ENCODE measurements around the gene MAN2B1. TPM values are rescaled to one million over a fixed set of nuclear protein-coding genes. Genes with fewer than 3 reads are reported as not detected.

The MAN2B1 gene
- total RNA-seq, 2 donors from 2014 or later = 33.7 to 35.5 TPM

DNA sequence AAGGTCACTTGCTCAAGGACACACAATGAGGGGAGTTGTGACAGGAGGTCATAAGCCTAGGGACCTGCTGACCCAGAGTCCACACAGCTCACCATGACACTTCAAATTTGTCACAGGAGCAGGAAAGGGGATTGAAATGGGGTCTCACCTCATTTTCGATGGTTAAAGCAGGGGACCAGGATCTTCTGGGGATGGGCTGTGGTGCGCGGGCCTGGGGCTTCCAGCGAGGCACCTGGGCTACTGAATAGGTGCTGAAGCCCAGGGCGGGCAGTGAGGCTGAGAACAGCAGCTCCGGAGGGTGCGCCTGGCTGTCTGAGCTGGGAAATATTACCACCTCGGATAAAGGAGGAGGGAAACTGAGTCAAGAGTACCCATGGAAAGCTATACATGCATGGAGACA, 11.0 kb downstream of the MAN2B1 start:
- Histone ChIP-seq H3K27me3 (no peaks in the 10 kb centered on the region), H3K4me1 (no peaks in the 10 kb centered on the region), H3K4me3 (no peak overlapping the region), H3K27ac (no peak overlapping the region), H3K36me3 (peaks cover 21% of the 10 kb centered on the region), H3K9me3 (no peaks in the 10 kb centered on the region)
- TF ChIP-seq, protein P1, sequence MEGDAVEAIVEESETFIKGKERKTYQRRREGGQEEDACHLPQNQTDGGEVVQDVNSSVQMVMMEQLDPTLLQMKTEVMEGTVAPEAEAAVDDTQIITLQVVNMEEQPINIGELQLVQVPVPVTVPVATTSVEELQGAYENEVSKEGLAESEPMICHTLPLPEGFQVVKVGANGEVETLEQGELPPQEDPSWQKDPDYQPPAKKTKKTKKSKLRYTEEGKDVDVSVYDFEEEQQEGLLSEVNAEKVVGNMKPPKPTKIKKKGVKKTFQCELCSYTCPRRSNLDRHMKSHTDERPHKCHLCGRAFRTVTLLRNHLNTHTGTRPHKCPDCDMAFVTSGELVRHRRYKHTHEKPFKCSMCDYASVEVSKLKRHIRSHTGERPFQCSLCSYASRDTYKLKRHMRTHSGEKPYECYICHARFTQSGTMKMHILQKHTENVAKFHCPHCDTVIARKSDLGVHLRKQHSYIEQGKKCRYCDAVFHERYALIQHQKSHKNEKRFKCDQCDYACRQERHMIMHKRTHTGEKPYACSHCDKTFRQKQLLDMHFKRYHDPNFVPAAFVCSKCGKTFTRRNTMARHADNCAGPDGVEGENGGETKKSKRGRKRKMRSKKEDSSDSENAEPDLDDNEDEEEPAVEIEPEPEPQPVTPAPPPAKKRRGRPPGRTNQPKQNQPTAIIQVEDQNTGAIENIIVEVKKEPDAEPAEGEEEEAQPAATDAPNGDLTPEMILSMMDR (IDR thresholded peaks at IDR 0.05) = no peak
- DNase-seq (ENCODE audit: low spot score) = no peak

DNA sequence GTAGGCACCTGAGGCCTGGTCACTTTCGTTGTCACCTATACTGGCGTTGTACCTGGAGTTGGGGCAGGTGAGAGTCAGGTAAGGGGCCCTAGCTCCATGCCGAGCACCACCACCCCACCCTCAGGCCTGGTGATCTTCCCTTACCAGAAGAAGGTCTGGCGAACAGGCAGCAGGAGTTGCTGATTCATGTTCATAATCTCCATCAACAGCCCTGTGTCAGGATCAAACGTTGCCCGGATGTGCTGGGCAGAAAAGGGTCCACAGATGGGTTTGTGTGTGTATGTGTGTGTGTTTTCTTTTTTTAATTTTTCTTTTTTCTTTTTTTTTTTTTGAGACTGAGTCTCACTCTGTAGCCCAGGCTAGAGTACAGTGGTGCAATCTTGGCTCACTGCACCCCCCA, 14.3 kb downstream of the MAN2B1 start:
- TF ChIP-seq, protein P1 (IDR thresholded peaks at IDR 0.05) = no peak
- H3K9me3 ChIP-seq = no peaks in the 10 kb centered on the region
- H3K27me3 ChIP-seq = no peaks in the 10 kb centered on the region
- H3K36me3 ChIP-seq = peaks cover 17% of the 10 kb centered on the region
- no peak overlapping the region for H3K4me3 ChIP-seq
- H3K27ac ChIP-seq = no peak overlapping the region
- peaks cover 0 to 14% of the 10 kb centered on the region in 2 donors for H3K4me1 ChIP-seq
- no peak for DNase-seq (ENCODE audit: low spot score)

DNA sequence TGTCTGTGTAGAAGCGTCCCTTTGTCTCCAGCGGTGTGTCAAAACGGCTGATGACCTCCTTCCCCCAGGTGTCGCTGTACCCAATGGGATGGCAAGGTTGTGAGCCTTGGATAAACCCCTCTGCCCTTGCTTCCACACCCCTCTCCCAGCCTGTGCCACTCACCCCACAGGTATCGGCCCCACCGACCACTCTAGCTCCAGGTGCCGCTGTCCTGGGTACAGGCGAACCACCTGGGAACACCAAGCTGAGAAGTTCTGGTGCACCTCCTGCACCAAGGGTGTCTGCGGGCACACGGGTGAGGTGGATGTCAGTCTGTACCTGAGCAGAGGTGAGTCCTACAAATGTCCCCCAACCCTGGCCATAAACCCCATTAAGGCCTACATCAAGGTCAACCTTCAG, 16.6 kb downstream of the MAN2B1 start:
- Histone ChIP-seq H3K4me1 (peaks cover 0 to 14% of the 10 kb centered on the region in 2 donors), H3K36me3 (peaks cover 3% of the 10 kb centered on the region), H3K4me3 (no peak overlapping the region), H3K9me3 (no peaks in the 10 kb centered on the region), H3K27me3 (no peaks in the 10 kb centered on the region), H3K27ac (no peak overlapping the region)
- no peak for DNase-seq (ENCODE audit: low spot score)
- TF ChIP-seq, protein P1 (IDR thresholded peaks at IDR 0.05) = no peak

DNA sequence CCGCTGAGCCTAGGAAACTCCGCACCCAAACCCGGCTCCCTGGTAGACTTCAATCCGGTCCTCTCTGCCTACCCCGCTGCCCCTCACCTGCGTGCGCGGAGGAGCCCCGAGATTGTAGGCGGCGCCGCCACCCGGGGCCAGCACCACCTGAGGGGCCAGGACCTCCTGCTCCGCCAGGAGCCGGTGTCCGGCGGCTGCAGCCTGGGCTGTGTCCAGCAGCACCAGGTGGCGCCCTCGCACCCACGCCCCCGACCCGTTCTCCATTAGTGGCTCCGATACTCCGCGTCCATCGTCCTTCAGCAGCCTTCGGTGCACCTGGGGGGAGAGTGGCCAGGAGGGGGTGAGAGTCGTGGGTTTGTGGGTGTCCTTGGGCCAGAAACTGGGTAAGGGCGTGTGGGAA, 18.5 kb downstream of the MAN2B1 start:
- DNase-seq (ENCODE audit: low spot score) = no peak
- H3K27ac ChIP-seq = no peak overlapping the region
- H3K36me3 ChIP-seq = no peaks in the 10 kb centered on the region
- peaks cover 0 to 14% of the 10 kb centered on the region in 2 donors for H3K4me1 ChIP-seq
- no peaks in the 10 kb centered on the region for H3K27me3 ChIP-seq
- H3K4me3 ChIP-seq = peak overlapping the region; percentile 36 to 46
- TF ChIP-seq, protein P1 (IDR thresholded peaks at IDR 0.05) = peak in 1 of 2 donors; percentile 55
- H3K9me3 ChIP-seq = no peaks in the 10 kb centered on the region

DNA sequence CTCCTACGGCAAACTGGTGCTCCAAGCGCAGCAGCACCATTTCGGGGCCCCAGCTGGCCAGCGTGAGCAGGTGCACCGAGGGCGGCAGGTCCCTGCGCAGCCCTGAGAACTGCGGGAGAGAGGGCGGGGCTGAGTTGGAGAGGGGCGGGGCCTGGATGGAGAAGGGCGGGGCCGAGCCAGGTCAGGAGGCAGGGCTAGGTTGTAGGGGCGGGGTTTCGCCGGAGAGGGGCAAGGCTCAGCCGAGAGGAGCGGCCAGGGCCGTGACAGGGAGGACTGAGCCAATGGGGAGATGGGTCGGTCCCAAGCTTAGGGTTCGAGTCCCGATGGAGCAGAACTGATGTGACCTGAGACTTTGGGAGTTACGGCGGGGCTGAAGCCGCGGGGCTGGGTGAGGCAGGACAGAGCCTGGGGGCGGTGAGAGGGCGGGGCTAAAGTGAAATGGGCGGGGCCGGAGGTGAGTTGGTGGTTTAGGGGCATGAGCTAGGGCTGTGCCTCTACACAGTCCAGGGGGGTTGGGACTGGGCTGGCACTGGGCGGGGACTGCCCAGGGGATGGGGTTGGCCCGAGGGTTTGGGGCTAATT, 19.0 kb downstream of the MAN2B1 start:
- H3K4me3 ChIP-seq = peak overlapping the region; percentile 36 to 46
- peaks cover 0 to 14% of the 10 kb centered on the region in 2 donors for H3K4me1 ChIP-seq
- H3K27ac ChIP-seq = no peak overlapping the region
- no peaks in the 10 kb centered on the region for H3K36me3 ChIP-seq
- no peak for DNase-seq (ENCODE audit: low spot score)
- no peaks in the 10 kb centered on the region for H3K27me3 ChIP-seq
- H3K9me3 ChIP-seq = no peaks in the 10 kb centered on the region
- TF ChIP-seq, protein P1 (IDR thresholded peaks at IDR 0.05) = no peak

DNA sequence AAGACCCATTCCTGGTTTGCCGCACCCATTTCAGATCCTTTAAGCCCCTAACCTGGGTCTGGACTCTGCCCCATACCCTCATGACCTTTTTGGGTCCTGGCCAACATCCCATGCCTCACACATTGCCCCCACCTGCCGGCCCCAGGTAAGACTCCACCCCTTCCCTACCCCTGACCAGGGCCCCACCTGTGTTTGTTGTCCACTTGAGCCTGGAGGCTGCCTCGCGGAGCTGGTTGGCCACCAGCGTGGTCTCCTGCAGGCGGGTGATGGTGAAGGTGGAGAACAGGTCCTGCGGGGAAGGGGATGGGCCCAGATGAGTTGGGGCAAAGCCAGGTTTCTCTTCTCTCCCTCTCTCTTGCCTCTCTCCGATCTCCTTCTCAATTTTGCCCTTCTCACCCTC, 19.5 kb downstream of the MAN2B1 start:
- H3K27ac ChIP-seq = no peak overlapping the region
- no peaks in the 10 kb centered on the region for H3K9me3 ChIP-seq
- H3K27me3 ChIP-seq = no peaks in the 10 kb centered on the region
- peaks cover 0 to 14% of the 10 kb centered on the region in 2 donors for H3K4me1 ChIP-seq
- H3K36me3 ChIP-seq = no peaks in the 10 kb centered on the region
- DNase-seq (ENCODE audit: low spot score) = no peak
- H3K4me3 ChIP-seq = peak overlapping the region in 1 of 2 donors; percentile 46
- TF ChIP-seq, protein P1 (IDR thresholded peaks at IDR 0.05) = no peak
